Mucosa of descending colon (tissue), 3 donors: ENCODE measurements around the gene ALKBH6. TPM values are rescaled to one million over a fixed set of nuclear protein-coding genes. Genes with fewer than 3 reads are reported as not detected.
"Not testable (repeated sequence)": the region's sequence is repeated elsewhere in the genome, so short reads cannot be mapped to it uniquely, and the experiment has no call there.

Source experiments
- ATAC-seq: fragments of 200-7000 bp; cut with Tn5 transposase; one replicate; pipeline ENCODE4 v1.9.1; 2020; ENCODE audit warnings: mild to moderate bottlenecking, moderate library complexity
- DNase-seq, 3 donors: peaks; one replicate each; pipeline ENCODE4 v3.0.0-alpha.2; 2020
- H3K36me3 ChIP-seq: fragments of 200-600 bp; one replicate; pipeline ENCODE4 v1.8.0; 2021; ENCODE audit warnings: low read depth, mild to moderate bottlenecking
- H3K4me1 ChIP-seq: fragments of 200-600 bp; one replicate; pipeline ENCODE4 v1.8.0; 2021; ENCODE audit warnings: low read depth, mild to moderate bottlenecking
- H3K4me3 ChIP-seq: fragments of 200-600 bp; one replicate; pipeline ENCODE4 v1.8.0; 2021; ENCODE audit warnings: mild to moderate bottlenecking
- H3K9me3 ChIP-seq: fragments of 200-600 bp; one replicate; pipeline ENCODE4 v1.8.0; 2021; ENCODE audit warnings: mild to moderate bottlenecking
- intact Hi-C, 2 donors: fragments of 100-400 bp; cut with DNase I in 1 of 2; cut with micrococcal nuclease in 1 of 2; formaldehyde crosslinking; loops; one replicate each; pipeline versions ENCODE4 v1.11.0 to v1.11.1; 2022; cut with DNase I, micrococcal nuclease
- total RNA-seq, 3 donors: library from RNA; stranded (reverse); fragmentation: NEBNext Ultra II Directional in 2 of 3; extraction: Animal tissue kit (Norgen Biotek cat#: 25700) in 2 of 3; gene quantifications; one replicate each; pipeline versions ENCODE4 v1.2.1 to v1.2.4, GENCODE V29; 2021 to 2023
- TF ChIP-seq, protein P1 (sequence below): fragments of 200-600 bp; IDR thresholded peaks from one replicate; pipeline ENCODE4 v1.8.0; 2022; ENCODE audit warnings: antibody characterized with exemption, mild to moderate bottlenecking
- donor health status: DM: no; HTN: no; CAD: no; lungs with moderate emphysema.
- donor health status: DM: no; HTN: no; CAD: no.
- donor health status: DM: no; HTN: yes; CAD: no.

The ALKBH6 gene
- total RNA-seq, 3 donors from 2014 or later: 20.2 to 24.1 (median 22.0) TPM

DNA sequence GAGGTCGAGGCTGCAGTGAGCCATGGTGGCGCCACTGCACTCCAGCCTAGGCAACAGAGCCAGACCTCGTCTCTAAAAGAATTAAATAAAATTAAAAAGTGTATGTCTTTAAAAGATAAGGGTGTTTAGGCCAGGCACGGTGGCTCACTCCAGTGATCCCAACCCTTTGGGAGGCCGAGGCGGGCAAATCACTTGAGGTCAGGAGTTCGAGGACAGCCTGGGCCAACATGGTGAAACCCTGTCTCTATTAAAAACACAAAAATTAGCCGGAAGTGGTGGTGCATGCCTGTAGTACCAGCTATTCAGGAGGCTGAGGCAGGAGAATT lies 26.5 kb downstream of the ALKBH6 start:
- DNase-seq: no peak
- no peaks in the 10 kb centered on the region for H3K9me3 ChIP-seq
- TF ChIP-seq, protein P1, sequence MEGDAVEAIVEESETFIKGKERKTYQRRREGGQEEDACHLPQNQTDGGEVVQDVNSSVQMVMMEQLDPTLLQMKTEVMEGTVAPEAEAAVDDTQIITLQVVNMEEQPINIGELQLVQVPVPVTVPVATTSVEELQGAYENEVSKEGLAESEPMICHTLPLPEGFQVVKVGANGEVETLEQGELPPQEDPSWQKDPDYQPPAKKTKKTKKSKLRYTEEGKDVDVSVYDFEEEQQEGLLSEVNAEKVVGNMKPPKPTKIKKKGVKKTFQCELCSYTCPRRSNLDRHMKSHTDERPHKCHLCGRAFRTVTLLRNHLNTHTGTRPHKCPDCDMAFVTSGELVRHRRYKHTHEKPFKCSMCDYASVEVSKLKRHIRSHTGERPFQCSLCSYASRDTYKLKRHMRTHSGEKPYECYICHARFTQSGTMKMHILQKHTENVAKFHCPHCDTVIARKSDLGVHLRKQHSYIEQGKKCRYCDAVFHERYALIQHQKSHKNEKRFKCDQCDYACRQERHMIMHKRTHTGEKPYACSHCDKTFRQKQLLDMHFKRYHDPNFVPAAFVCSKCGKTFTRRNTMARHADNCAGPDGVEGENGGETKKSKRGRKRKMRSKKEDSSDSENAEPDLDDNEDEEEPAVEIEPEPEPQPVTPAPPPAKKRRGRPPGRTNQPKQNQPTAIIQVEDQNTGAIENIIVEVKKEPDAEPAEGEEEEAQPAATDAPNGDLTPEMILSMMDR: no peak
- no peaks in the 10 kb centered on the region for H3K4me1 ChIP-seq
- intact Hi-C loops: no loop called here
- no peak overlapping the region for H3K4me3 ChIP-seq
- no peaks in the 10 kb centered on the region for H3K36me3 ChIP-seq
- ATAC-seq: no peak

DNA sequence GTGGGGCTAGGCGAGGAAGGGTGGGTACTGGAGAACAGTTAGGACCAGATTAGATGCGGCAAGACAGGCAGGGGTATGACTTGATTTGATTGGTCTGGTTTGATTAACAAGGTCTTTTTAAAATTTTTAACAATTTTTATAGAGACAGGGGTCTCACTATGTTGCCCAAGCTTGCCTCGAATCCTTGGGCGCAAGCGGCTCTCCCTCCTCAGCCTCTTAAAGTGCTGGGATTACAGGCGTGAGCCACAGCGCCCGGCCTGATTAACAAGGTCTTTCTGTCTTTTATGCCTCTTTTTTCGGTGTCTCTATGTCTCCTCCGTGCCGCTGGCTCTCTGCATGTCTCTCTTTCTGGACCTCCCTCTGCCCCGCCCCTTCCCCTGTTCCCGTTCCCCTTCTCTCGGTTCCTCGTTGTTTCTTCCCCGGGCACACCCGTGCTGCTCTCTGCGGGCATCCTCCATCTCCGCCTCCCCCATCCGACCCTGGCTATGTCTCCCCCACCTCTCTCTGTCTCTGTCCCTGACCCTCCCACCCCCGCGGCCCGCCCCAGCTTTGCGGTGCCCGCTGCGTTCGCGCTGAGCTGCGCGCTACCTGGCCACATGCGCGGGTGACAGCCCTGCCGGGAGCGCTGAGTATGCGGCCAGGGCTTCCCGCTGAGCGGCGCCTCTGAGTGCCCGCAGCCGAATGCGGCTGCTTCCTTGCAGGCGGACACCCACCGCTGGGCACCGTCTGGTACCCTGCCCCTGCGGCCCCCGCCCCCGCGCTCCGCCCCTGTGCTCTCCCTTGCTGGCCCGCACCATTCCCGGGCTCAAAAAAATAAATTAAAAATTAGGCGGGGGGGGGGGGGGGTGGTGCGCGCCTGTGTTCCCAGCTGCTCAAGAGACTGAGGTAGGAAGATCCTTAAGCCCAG lies 27.1 kb downstream of the ALKBH6 start:
- H3K4me3 ChIP-seq: no peak overlapping the region
- no peaks in the 10 kb centered on the region for H3K9me3 ChIP-seq
- H3K4me1 ChIP-seq: no peaks in the 10 kb centered on the region
- intact Hi-C loops: no loop called here
- ATAC-seq (peak; percentile 48), DNase-seq (peak in 2 of 3 donors; percentile 31 to 54)
- TF ChIP-seq, protein P1: no peak
- H3K36me3 ChIP-seq: no peaks in the 10 kb centered on the region

DNA sequence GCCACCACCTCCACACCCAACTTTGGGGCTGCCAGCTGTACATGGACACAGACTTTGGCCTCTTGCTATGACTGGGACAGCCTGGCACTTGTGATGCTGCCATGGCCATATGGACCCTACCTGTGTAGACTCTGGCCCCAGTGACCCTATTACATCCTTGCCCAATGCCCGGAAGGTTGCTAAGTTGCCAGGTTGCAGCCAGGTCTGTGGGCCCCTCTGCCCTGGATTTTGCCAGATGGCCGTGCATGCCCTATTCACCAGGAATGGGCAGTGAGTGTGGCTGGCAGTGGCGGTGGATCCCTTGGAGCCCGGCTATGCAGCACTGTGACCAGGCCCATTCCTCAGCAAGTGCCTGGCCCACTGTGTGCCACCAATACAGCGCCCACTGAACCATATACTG lies 27.9 kb downstream of the ALKBH6 start:
- TF ChIP-seq, protein P1: no peak
- intact Hi-C loops: no loop called here
- ATAC-seq (no peak), DNase-seq (no peak)
- Histone ChIP-seq H3K36me3 (no peaks in the 10 kb centered on the region), H3K4me1 (no peaks in the 10 kb centered on the region), H3K4me3 (no peak overlapping the region), H3K9me3 (no peaks in the 10 kb centered on the region)

DNA sequence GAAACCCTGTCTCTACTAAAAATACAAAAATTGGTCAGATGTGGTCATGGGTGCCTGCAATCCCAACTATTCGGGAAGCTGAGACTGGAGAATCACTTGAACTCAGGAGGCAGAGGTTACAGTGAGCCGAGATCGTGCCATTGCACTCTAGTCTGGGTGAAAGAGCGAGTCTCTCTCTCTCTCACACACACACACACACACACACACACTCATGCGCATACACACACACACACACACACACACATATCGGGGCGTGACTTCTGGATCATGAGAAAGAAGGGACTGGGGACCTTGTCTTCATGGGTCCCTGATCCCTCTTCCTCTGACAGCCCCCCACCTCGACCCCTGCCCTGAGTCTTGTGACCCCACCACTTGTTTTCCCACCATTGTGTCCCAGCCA lies 30.8 kb downstream of the ALKBH6 start:
- Histone ChIP-seq H3K36me3 (no peaks in the 10 kb centered on the region), H3K4me3 (no peak overlapping the region), H3K4me1 (no peaks in the 10 kb centered on the region), H3K9me3 (no peaks in the 10 kb centered on the region)
- intact Hi-C loops: no loop called here
- TF ChIP-seq, protein P1: no peak
- no peak for ATAC-seq
- DNase-seq: no peak

DNA sequence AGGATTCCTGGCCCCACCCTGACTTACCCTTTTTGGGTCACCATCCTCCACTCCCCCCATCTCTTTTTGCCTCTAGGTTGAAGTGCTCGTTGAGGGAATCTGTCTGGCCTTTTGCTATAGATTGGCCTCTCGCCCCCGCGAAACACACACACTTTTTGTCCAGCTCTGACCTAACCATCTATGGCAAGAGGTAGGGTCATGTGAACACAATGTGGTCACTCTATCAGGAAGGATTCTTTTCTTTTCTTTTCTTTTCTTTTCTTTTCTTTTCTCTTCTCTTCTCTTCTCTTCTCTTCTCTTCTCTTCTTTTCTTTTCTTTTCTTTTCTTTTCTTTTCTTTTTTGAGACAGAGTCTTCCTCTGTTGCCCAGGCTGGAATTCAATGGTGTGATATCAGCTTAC lies 33.0 kb downstream of the ALKBH6 start:
- H3K9me3 ChIP-seq, ATAC-seq, H3K4me1 ChIP-seq, intact Hi-C loops, H3K4me3 ChIP-seq, H3K36me3 ChIP-seq, DNase-seq: not testable (repeated sequence)

DNA sequence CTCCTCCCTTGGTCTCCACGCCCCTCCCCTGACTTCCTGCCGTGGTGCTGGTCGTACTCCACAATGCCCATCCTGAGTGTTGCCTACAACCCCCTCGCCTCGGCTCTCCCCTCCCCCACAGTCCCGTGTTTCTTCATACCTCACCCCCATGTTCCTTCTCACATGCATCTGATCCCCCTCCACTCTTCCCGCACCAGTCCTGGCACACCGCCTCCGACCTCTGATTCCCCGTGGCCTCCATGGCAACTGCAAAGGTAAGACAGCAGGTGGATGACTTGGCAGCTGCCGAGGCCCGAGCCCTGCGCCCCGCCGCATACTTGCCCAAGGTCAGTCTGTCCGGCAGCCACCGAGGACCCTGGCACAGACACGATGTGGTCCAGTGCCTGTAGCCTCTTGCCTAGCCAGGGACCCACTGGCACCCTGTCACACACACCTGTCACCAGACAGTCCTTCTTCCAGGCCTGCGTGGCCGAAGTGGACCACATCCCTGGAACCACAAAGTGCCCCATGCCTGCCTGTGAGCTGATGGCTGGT lies 35.1 kb downstream of the ALKBH6 start:
- no peak overlapping the region for H3K4me3 ChIP-seq
- DNase-seq (no peak), ATAC-seq (no peak)
- no peaks in the 10 kb centered on the region for H3K4me1 ChIP-seq
- no peaks in the 10 kb centered on the region for H3K36me3 ChIP-seq
- H3K9me3 ChIP-seq: no peaks in the 10 kb centered on the region
- TF ChIP-seq, protein P1: no peak
- intact Hi-C loops: no loop called here
